T-helper 1 cell treated with Interleukin-12 subunit alpha and Interleukin-12 subunit beta and Interleukin-4 antibody, amounts not matched to agents 30 μg/mL and 1 μg/mL, for 36 hours (primary cell): Measurements from ENCODE around the gene MARS1.

Source experiments
- H3K27ac Mint-ChIP-seq: one replicate; pipeline ENCODE4 v1.8.0; 2021; ENCODE audit warnings: mild to moderate bottlenecking, mixed read lengths
- H3K27me3 Mint-ChIP-seq: one replicate; pipeline ENCODE4 v1.8.0; 2021; ENCODE audit warnings: low read depth, mixed read lengths
- H3K36me3 Mint-ChIP-seq: one replicate; pipeline ENCODE4 v1.8.0; 2021; ENCODE audit warnings: low read depth, mixed read lengths
- H3K4me1 Mint-ChIP-seq: one replicate; pipeline ENCODE4 v1.8.0; 2021; ENCODE audit warnings: low read depth, mixed read lengths
- H3K4me3 Mint-ChIP-seq: one replicate; pipeline ENCODE4 v1.8.0; 2021; ENCODE audit warnings: mild to moderate bottlenecking, moderate library complexity, mixed read lengths
- H3K9me3 Mint-ChIP-seq: one replicate; pipeline ENCODE4 v1.8.0; 2021; ENCODE audit warnings: mixed read lengths

The MARS1 gene

DNA sequence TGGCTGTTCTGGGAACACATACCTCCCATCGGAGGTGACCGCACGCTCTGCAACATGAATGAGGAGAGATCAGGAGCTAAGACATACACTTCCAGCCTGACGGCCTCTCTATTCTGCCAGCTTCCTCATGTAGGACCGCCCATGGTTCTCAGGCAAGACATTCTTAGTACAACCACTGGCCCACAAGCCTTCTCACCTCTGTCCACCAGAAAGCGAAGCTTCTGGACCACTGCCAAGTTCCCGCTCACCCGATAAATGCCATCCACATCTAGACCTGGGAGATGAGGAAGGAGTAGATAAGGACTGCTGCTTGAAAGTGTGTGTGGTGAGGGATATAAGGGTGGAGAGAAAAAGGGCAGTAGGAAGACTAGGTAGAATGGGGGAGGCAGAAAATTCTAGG, 13.4 kb upstream of the MARS1 start:
- Mint-ChIP-seq H3K36me3 (peaks cover 44% of the 10 kb centered on the region), H3K9me3 (no peaks in the 10 kb centered on the region), H3K4me3 (peak overlapping the region; percentile 68), H3K4me1 (peaks cover 46% of the 10 kb centered on the region), H3K27ac (peak overlapping the region; percentile 22), H3K27me3 (no peaks in the 10 kb centered on the region)

DNA sequence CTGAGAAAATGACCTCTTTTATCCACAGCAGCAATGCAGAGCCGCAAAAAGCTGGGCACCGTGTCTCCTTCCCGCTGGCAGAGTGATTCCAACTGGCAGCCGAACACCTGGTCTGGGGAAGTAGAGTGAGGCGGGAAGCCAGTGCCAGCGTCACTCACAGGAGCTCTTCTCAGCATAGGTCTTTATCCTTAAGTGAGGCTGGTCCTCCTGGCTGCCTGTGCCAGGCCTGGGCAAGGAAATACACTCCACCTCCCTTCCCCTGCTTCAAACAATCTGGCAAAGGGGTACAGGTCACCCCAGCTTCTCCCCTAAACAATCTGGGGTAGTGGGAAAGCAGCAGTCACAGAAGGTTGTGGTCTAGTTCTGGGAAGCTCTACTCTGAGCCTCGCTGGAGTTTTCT, 13.0 kb upstream of the MARS1 start:
- Mint-ChIP-seq H3K36me3 (peaks cover 43% of the 10 kb centered on the region), H3K27me3 (no peaks in the 10 kb centered on the region), H3K4me1 (peaks cover 50% of the 10 kb centered on the region), H3K9me3 (no peaks in the 10 kb centered on the region), H3K4me3 (peak overlapping the region; percentile 68), H3K27ac (no peak overlapping the region)

DNA sequence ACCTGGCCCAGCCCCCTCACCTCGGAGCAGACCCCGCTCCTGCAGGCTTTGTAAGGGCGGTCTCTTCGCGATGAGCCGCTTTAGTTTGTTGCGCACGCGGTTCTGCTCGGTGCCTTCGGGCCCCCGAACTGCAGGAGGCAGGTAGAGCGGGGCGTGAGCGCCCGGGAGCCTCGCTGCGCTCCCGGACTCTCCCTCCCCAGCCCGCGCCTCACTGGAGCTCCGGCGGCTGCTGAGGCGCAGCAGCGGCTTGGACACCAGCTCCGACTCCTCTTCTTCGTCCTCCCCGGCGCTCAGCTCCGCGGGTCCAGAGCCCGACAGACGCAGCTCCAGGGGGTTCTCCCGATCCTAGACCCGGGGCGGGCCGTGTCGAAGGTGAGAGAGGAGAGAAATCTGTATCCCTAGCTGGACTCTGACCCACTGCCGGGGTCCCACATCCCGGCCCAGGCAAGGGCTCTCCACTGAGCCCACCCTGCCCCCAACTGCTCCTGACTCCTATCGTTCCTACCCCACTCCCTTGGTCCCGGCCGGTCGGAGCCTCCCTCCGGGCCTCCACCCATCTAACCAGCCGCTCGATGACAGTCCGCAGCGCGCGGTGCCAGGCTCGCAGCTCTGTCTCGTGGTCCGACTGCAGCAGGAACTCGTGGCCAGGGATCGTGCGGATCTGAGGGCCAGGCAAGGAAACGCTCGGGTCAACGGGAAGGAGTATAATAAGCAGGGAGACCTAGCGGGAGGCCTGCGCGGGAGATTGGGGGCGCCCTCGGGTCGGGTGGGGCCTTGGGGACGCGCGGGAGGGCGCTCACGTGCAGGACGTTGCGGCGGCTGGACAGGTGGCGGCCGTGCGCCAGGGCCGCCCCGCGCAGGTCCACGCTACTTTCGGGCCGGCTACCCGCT, 12.4 kb upstream of the MARS1 start:
- Mint-ChIP-seq H3K4me1 (peaks cover 55% of the 10 kb centered on the region), H3K36me3 (peaks cover 41% of the 10 kb centered on the region)

DNA sequence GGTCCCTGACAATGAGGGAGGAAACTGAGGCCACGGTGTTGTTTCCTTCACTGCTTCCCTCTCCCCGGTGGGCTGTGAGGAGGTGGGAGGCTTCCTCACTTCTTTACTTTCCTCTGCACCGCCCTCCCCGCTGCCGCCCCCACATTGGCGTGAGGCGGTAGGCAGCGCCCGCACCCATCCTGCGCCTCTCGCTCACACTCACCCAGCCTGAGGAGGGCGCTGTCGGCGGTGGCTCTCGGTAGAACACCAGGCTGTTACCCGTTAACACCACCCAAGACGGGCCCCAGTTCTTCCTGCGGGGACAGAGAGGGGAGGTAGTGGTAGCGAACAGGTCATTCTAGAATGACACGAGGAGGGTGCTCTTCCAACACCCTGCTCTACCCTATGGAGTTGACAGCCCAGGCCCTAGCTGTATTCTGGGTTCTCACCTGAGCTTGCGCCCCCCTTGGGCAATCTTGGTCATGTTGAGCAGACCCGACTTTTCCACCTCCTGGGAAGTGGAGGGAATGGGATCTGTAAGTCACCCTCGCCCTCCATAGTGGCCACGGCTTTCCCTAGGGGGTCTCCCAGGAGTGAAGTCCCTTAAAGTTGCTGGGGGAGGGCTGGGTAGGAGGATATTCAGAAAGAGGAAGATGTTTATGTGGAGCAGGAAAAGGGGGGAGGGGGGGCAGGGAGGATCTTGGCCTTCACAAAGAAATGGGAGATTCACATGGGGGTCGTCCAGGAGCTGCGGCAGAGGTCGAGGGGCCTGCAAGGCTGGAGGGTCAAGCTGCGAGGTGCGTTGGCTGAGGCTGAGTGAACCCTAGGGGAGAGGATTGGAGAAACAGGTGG, 11.5 kb upstream of the MARS1 start:
- peaks cover 41% of the 10 kb centered on the region for H3K36me3 Mint-ChIP-seq

More for the DNA sequence above, 12.4 kb upstream of the MARS1 start:
- peak overlapping the region; percentile 96 for H3K4me3 Mint-ChIP-seq
- no peaks in the 10 kb centered on the region for H3K9me3 Mint-ChIP-seq
- H3K27me3 Mint-ChIP-seq, result no peaks in the 10 kb centered on the region
- peak overlapping the region; percentile 16 for H3K27ac Mint-ChIP-seq

DNA sequence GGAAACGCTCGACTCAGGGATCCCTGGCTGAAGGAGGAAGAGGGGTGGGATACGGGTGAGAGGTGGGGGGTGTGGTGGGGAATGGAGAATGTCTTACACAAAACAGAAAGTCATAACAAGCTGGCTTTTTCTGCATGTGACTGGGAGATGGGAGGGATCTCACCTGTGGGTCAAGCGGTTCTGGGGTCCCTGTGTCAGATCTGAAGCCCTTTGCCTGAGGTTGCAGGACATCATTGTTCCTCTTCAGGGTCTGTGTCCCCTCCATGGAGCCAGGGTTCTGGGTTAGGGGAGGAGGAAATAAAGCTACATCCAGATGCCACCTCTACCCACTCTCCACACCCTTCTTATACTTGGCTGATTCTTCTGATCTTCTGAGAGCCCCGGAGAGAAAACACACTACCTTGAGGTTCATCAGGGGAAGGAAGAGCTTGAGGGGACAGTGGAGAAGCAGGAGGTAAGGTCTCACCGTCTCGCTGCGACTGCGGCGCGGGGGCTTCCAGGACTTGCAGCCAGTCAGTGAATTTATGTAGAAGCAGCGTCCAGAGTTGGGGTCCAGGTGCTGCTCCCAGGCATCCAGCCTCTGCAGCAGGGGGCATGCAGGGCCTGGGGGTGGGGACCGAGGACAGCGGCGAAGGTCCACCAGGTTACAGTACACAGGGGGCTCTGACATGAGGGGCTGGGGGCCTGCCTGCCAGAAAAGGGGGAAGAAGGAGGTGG, 10.7 kb upstream of the MARS1 start:
- Mint-ChIP-seq H3K36me3 (peaks cover 39% of the 10 kb centered on the region), H3K27ac (peak overlapping the region; percentile 98), H3K27me3 (no peaks in the 10 kb centered on the region), H3K4me3 (peak overlapping the region; percentile 96), H3K4me1 (peaks cover 61% of the 10 kb centered on the region), H3K9me3 (no peaks in the 10 kb centered on the region)

More for the DNA sequence above, 11.5 kb upstream of the MARS1 start:
- Mint-ChIP-seq H3K27me3 (no peaks in the 10 kb centered on the region), H3K9me3 (no peaks in the 10 kb centered on the region), H3K4me3 (peak overlapping the region; percentile 96), H3K4me1 (peaks cover 59% of the 10 kb centered on the region), H3K27ac (peak overlapping the region; percentile 98)

DNA sequence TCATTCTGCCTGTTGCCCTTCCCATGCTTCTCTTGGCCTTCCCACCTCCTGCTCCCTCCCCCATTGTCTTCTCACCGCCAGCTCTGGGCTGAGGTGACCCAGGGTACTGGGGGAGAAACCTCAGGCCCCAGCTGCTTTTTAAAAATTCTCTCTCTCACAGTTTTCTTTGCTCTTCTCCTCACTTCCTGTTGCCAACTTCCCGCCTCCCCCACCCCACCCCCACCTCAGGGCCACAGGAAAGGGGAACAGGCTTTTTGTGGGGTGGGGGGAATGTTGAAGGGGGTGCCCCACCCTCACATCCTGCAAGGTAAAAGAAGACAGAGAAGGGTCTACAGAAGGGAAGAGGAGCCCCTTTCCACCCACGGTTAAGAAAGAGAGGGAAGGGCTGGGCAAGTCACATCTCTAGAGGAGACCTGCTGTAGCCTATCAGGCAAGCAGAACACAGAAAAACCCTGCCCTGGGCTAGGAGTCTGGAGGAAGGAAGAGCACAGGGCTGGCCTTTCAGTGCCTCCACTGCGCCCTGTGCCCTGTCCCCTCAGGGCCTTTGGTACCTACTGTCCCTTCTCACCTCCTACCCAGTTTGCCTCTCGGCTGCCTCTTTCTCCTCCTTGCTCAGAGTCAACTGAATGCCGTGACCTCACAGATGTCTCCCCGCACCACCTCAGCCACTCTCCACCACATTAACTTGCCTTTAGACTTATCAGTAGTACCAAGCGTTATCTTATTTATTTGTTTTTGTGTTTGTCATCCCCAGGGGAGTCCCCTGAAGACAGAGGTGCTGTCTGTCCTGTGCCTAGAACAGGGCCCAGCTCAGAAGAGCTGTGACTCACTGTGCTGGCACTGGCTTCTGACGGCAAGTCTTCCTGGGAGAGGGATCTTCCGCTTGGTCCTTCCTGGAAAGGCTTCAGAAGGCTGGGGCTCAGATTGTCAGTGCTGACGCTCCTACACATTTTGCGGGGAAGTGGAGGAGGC, 9.9 kb upstream of the MARS1 start:
- Mint-ChIP-seq H3K36me3 (peaks cover 32% of the 10 kb centered on the region), H3K9me3 (no peaks in the 10 kb centered on the region), H3K27me3 (no peaks in the 10 kb centered on the region), H3K4me1 (peaks cover 57% of the 10 kb centered on the region), H3K27ac (peak overlapping the region; percentile 98), H3K4me3 (peak overlapping the region; percentile 96)

DNA sequence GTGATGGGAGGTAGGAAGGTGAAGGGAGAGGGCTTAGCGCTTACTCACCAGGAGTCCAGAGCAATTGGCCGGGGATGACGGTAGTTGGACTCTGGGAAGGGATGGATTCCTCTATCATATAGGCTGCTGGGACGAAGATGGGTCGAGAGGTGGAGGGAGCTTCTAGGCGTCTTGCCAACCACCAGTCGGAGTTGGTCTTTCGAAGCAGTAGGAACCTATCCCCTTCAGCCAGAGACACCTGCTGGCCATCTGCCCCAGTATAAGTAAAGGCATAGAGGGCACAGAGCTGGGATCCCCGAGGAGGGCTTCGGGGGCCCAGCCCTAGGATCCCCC, 8.9 kb upstream of the MARS1 start:
- Mint-ChIP-seq H3K27me3 (no peaks in the 10 kb centered on the region), H3K36me3 (peaks cover 25% of the 10 kb centered on the region), H3K27ac (peak overlapping the region; percentile 98), H3K4me3 (peak overlapping the region; percentile 96), H3K9me3 (no peaks in the 10 kb centered on the region), H3K4me1 (peaks cover 59% of the 10 kb centered on the region)

DNA sequence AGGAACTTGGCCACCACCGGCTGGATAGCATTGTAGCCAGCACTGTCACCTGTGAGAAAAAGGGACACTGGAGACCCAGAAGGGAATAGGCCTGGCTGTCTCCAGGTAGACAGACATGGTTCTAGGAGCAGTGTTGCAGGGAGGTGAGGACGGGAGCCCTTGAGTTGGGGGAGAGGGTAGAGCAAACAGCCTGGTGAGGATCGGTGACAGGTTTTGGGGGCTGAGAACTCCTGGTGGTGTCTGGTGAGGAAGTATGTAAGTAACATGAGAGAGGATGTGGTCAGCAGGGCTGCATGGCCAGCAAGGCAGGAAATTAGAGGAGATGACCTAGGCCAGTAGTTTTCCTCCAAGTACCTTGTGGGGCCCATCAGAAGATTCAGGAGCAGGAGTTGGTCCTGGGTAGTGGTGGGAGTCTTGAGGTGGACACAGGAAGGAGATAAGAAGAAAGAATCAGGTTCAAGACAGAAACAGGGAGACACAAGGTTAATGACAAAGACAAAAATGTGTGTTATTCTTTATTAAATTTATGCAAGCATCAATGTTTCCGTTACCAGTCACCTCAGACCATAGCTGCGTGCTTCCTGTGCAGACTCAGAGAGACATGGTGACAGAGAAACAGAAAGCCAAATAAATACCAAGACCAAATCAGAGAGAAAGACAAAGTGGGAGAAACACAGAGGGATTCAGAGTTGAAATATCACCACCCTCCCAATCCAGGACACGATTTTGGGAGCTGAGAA, 8.3 kb upstream of the MARS1 start, which contains the start of gene ARHGAP9:
Gene ARHGAP9, minus strand, starts transcription at position 491 of the 740 bp plus-strand sequence. Its CDS starts 460 bp downstream, at position 31.
- no peaks in the 10 kb centered on the region for H3K27me3 Mint-ChIP-seq
- no peaks in the 10 kb centered on the region for H3K9me3 Mint-ChIP-seq
- peak within 1 kb of the TSS; percentile 96 for H3K4me3 Mint-ChIP-seq
- H3K36me3 Mint-ChIP-seq, result peaks cover 20% of the 10 kb centered on the region
- peaks cover 54% of the 10 kb centered on the region for H3K4me1 Mint-ChIP-seq
- H3K27ac Mint-ChIP-seq, result peak within 1 kb of the TSS; percentile 98

DNA sequence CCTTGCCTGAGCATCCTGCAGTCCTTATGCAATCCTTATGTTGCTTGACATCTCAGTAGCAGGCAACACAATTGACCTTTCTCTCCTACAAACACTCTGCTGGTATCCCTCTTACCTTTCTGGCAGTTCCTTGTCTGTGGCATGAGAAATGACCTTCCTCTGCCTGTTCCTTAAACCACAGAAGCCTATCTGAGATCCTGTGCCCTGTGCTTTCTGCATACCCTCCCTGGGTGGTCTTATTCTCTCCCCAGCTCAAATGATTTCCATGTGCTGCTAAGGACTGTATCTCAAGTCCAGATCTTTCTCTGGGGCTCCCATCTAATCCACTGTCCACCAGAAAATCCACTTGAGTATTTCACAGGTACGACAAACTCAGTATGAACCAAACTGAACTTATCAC, 6.2 kb upstream of the MARS1 start:
- H3K9me3 Mint-ChIP-seq, result no peaks in the 10 kb centered on the region
- no peak overlapping the region for H3K4me3 Mint-ChIP-seq
- H3K27ac Mint-ChIP-seq, result peak overlapping the region; percentile 98

DNA sequence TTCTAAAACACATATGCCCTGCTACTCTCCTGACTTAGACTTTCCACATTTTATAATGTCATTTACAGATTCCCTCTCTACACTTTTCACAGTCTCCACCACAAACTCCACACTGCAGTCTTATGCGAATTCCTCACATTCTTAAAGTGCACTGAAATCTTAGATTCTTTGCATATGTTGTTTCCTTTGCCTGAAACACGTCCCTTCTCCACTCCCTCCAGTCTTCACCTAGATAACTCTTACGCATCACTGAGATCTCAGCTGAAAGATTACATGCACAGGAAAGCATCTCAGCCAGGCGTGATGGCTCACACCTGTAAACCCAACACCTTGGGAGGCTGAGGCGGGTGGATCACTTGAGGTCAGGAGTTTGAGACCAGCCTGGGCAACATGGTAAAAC, 4.4 kb upstream of the MARS1 start:
- Mint-ChIP-seq H3K36me3 (peaks cover 9% of the 10 kb centered on the region), H3K9me3 (no peaks in the 10 kb centered on the region), H3K4me1 (peaks cover 37% of the 10 kb centered on the region), H3K4me3 (no peak overlapping the region), H3K27me3 (no peaks in the 10 kb centered on the region), H3K27ac (no peak overlapping the region)

More for the DNA sequence above, 6.2 kb upstream of the MARS1 start:
- H3K27me3 Mint-ChIP-seq, result no peaks in the 10 kb centered on the region
- peaks cover 10% of the 10 kb centered on the region for H3K36me3 Mint-ChIP-seq
- peaks cover 44% of the 10 kb centered on the region for H3K4me1 Mint-ChIP-seq

DNA sequence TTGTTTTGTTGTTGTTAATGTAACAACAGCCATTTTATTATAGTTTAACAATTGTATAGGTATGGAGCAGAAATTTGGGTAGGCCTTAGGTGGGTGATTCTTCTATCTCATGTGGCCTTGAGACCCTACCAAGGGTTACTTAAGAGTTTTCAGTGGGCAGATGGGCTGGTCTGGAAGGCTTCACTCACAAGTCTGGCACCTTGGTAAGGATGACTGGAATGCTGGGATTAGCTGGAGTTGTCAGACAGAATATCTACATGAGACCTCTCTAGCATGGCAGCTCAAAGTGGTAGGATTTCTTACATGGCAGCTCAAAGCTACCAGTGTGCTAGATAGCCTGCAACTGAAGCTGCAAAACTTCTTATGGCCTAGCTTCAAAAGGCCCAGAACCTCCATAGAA, 2.2 kb upstream of the MARS1 start:
- Mint-ChIP-seq H3K27ac (no peak overlapping the region), H3K4me1 (peaks cover 33% of the 10 kb centered on the region), H3K9me3 (no peaks in the 10 kb centered on the region), H3K27me3 (no peaks in the 10 kb centered on the region), H3K4me3 (no peak overlapping the region), H3K36me3 (peaks cover 20% of the 10 kb centered on the region)

DNA sequence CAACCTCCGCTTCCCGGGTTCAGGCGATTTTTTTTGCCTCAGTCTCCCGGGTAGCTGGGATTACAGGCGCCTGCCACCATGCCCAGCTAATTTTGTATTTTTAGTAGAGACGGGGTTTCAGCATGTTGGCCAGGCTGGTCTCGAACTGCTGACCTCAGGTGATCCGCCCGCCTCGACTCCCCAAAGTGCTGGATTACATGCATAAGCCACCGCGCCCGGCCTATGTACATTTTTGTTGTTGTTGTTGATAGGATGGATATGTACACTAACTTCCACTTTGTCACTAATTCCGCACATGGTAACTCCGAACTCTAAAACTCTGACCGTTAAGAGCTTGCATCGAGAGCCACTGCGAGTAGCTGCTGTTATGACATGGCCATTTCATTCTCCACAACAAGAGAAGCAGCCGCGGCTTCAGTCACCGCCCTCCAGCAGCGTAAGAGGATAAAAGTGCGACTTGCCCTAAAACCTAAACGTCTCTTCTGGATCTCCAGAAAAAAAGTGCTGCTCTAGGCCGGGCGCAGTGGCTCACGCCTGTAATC, 742 bp upstream of the MARS1 start:
- Mint-ChIP-seq H3K27ac (peak overlapping the region; percentile 97), H3K4me3 (peak overlapping the region; percentile 100), H3K4me1 (peaks cover 31% of the 10 kb centered on the region), H3K36me3 (peaks cover 28% of the 10 kb centered on the region), H3K27me3 (no peaks in the 10 kb centered on the region), H3K9me3 (no peaks in the 10 kb centered on the region)
